Measurements from ENCODE around the gene ATP9B.

DNA sequence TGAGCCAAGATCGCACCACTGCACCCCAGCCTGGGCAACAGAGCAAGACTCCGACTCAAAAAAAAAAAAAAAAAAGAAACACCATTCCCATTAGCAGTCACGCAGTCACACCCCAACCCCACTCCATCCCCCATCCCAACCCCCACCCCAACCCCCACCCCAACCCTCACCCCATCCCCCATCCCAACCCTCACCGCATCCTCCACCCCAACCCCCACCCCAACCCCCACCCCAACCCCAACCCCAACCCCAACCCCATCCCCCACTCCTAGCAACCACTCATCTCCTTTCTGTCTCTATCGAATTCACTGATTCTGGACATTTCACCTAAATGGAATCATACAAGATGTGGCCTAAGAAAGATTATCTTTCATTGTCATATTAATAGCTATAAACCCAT, 25.9 kb upstream of the ATP9B start:
- TF ChIP-seq, protein P1, sequence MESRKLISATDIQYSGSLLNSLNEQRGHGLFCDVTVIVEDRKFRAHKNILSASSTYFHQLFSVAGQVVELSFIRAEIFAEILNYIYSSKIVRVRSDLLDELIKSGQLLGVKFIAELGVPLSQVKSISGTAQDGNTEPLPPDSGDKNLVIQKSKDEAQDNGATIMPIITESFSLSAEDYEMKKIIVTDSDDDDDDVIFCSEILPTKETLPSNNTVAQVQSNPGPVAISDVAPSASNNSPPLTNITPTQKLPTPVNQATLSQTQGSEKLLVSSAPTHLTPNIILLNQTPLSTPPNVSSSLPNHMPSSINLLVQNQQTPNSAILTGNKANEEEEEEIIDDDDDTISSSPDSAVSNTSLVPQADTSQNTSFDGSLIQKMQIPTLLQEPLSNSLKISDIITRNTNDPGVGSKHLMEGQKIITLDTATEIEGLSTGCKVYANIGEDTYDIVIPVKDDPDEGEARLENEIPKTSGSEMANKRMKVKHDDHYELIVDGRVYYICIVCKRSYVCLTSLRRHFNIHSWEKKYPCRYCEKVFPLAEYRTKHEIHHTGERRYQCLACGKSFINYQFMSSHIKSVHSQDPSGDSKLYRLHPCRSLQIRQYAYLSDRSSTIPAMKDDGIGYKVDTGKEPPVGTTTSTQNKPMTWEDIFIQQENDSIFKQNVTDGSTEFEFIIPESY (IDR thresholded peaks at IDR 0.05; ENCODE audit: extremely low read depth, insufficient replicate concordance, low read length), result no peak
- no peak for TF ChIP-seq EZH2 (IDR thresholded peaks at IDR 0.05)
- no peak for TF ChIP-seq EZH2phosphoT487 (IDR thresholded peaks at IDR 0.05; ENCODE audit: borderline replicate concordance)

Data from HCT116 (cell line).